Measurements from ENCODE around the gene OR6B1. TPM values are rescaled to one million over a fixed set of nuclear protein-coding genes. Genes with fewer than 3 reads are reported as not detected.

The OR6B1 gene
- total RNA-seq, 1 donor from 2014 or later = not detected

- DNase-seq (ENCODE audit: extremely low spot score, unreplicated experiment) = no peak
- no peak overlapping the region for H3K27ac Mint-ChIP-seq
- H3K9me3 Mint-ChIP-seq = no peaks in the 10 kb centered on the region
- no peaks in the 10 kb centered on the region for H3K36me3 Mint-ChIP-seq
- no peaks in the 10 kb centered on the region for H3K4me1 Mint-ChIP-seq (ENCODE audit: unreplicated experiment)
- TF ChIP-seq CTCF (conservative IDR thresholded peaks at IDR 0.05) = no peak
- H3K4me3 Mint-ChIP-seq = no peak overlapping the region
- peaks cover 13% of the 10 kb centered on the region for H3K27me3 Mint-ChIP-seq
Observed at GRCh38 chr7:143960813-143961610, 39.1 kb upstream of the OR6B1 start.

- TF ChIP-seq CTCF (conservative IDR thresholded peaks at IDR 0.05) = no peak
- no peaks in the 10 kb centered on the region for H3K36me3 Mint-ChIP-seq
- H3K27ac Mint-ChIP-seq = no peak overlapping the region
- no peak for DNase-seq (ENCODE audit: extremely low spot score, unreplicated experiment)
- H3K9me3 Mint-ChIP-seq = no peaks in the 10 kb centered on the region
- no peaks in the 10 kb centered on the region for H3K4me1 Mint-ChIP-seq (ENCODE audit: unreplicated experiment)
- no peak overlapping the region for H3K4me3 Mint-ChIP-seq
- no peaks in the 10 kb centered on the region for H3K27me3 Mint-ChIP-seq
Observed at GRCh38 chr7:143965280-143965679, 34.8 kb upstream of the OR6B1 start.

- Mint-ChIP-seq H3K4me1 (ENCODE audit: unreplicated experiment) (no peaks in the 10 kb centered on the region), H3K4me3 (no peak overlapping the region), H3K27ac (no peak overlapping the region), H3K36me3 (no peaks in the 10 kb centered on the region), H3K9me3 (no peaks in the 10 kb centered on the region), H3K27me3 (no peaks in the 10 kb centered on the region)
- DNase-seq (ENCODE audit: extremely low spot score, unreplicated experiment) = no peak
- no peak for TF ChIP-seq CTCF (conservative IDR thresholded peaks at IDR 0.05)
Observed at GRCh38 chr7:143967398-143967797, 32.7 kb upstream of the OR6B1 start.

GRCh38 chr7:143973870-143974416 is 26.2 kb upstream of the OR6B1 start:
- Mint-ChIP-seq H3K9me3 (no peaks in the 10 kb centered on the region), H3K36me3 (no peaks in the 10 kb centered on the region), H3K4me1 (ENCODE audit: unreplicated experiment) (no peaks in the 10 kb centered on the region), H3K27ac (no peak overlapping the region), H3K4me3 (no peak overlapping the region), H3K27me3 (no peaks in the 10 kb centered on the region)
- DNase-seq (ENCODE audit: extremely low spot score, unreplicated experiment) = no peak
- TF ChIP-seq CTCF (conservative IDR thresholded peaks at IDR 0.05) = no peak

GRCh38 chr7:143974459-143974858 is 25.7 kb upstream of the OR6B1 start:
- Mint-ChIP-seq H3K4me3 (no peak overlapping the region), H3K4me1 (ENCODE audit: unreplicated experiment) (no peaks in the 10 kb centered on the region), H3K36me3 (no peaks in the 10 kb centered on the region), H3K27me3 (no peaks in the 10 kb centered on the region), H3K9me3 (no peaks in the 10 kb centered on the region), H3K27ac (no peak overlapping the region)
- no peak for TF ChIP-seq CTCF (conservative IDR thresholded peaks at IDR 0.05)
- DNase-seq (ENCODE audit: extremely low spot score, unreplicated experiment) = no peak

Measured in type B pancreatic cell (in vitro differentiated cells).